ENCODE data around the gene JMJD7. TPM values are rescaled to one million over a fixed set of nuclear protein-coding genes. Genes with fewer than 3 reads are reported as not detected.

Gene JMJD7
- total RNA-seq, 1 donor from 2014 or later, result 26.6 TPM

GRCh38 chr15:41838400-41838897 is 10.6 kb downstream of the JMJD7 start, which contains the start of gene PLA2G4B:
Gene PLA2G4B (plus strand): TSS chr15:41838847. CDS start chr15:41838914, 67 bp downstream.
- no peak for TF ChIP-seq CTCF (IDR thresholded peaks at IDR 0.05; ENCODE audit: partially characterized antibody, unreplicated experiment)
- Mint-ChIP-seq H3K4me3 (ENCODE audit: unreplicated experiment) (no peak within 1 kb of the TSS), H3K4me1 (ENCODE audit: low read depth, unreplicated experiment) (no peaks in the 10 kb centered on the region), H3K27me3 (ENCODE audit: unreplicated experiment) (peaks cover 9% of the 10 kb centered on the region), H3K9me3 (ENCODE audit: unreplicated experiment) (peaks cover 3% of the 10 kb centered on the region), H3K27ac (ENCODE audit: unreplicated experiment) (no peak within 1 kb of the TSS), H3K36me3 (ENCODE audit: unreplicated experiment) (peaks cover 4% of the 10 kb centered on the region)
- DNase-seq, result no peak

- H3K9me3 Mint-ChIP-seq (ENCODE audit: unreplicated experiment), result peaks cover 2% of the 10 kb centered on the region
- H3K4me3 Mint-ChIP-seq (ENCODE audit: unreplicated experiment), result no peak overlapping the region
- no peak overlapping the region for H3K27ac Mint-ChIP-seq (ENCODE audit: unreplicated experiment)
- no peaks in the 10 kb centered on the region for H3K4me1 Mint-ChIP-seq (ENCODE audit: low read depth, unreplicated experiment)
- no peaks in the 10 kb centered on the region for H3K36me3 Mint-ChIP-seq (ENCODE audit: unreplicated experiment)
- TF ChIP-seq CTCF (IDR thresholded peaks at IDR 0.05; ENCODE audit: partially characterized antibody, unreplicated experiment), result no peak
- DNase-seq, result no peak
- peaks cover 6% of the 10 kb centered on the region for H3K27me3 Mint-ChIP-seq (ENCODE audit: unreplicated experiment)
Observed at GRCh38 chr15:41839781-41840491, 12.0 kb downstream of the JMJD7 start.

- Mint-ChIP-seq H3K9me3 (ENCODE audit: unreplicated experiment) (peaks cover 2% of the 10 kb centered on the region), H3K4me1 (ENCODE audit: low read depth, unreplicated experiment) (no peaks in the 10 kb centered on the region), H3K36me3 (ENCODE audit: unreplicated experiment) (no peaks in the 10 kb centered on the region), H3K4me3 (ENCODE audit: unreplicated experiment) (no peak overlapping the region), H3K27me3 (ENCODE audit: unreplicated experiment) (peaks cover 3% of the 10 kb centered on the region), H3K27ac (ENCODE audit: unreplicated experiment) (no peak overlapping the region)
- no peak for DNase-seq
- no peak for TF ChIP-seq CTCF (IDR thresholded peaks at IDR 0.05; ENCODE audit: partially characterized antibody, unreplicated experiment)
Observed at GRCh38 chr15:41840673-41841072, 12.8 kb downstream of the JMJD7 start.

DNA sequence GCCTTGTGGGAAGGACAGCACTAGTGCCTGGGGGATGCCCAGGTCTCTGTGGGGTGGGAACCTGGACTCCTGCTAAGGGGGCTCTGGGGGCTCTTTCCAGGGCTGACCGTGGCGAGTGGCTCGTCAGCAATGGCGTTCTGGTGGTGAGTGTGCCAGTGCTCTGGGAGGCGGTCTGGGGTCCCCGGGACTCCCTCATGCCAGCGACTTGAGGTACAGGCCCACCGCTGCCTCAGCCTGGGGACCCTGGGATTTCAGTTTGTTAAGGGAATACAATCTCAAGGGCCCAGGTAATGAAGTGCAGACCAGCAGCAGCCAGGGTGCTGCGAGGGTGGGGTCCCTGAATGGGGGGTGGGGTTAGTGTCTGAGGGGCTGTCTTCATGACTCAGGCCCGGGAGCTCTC is 13.2 kb downstream of the JMJD7 start:
- Mint-ChIP-seq H3K27ac (ENCODE audit: unreplicated experiment) (no peak overlapping the region), H3K36me3 (ENCODE audit: unreplicated experiment) (no peaks in the 10 kb centered on the region), H3K9me3 (ENCODE audit: unreplicated experiment) (peaks cover 2% of the 10 kb centered on the region), H3K27me3 (ENCODE audit: unreplicated experiment) (peaks cover 3% of the 10 kb centered on the region), H3K4me1 (ENCODE audit: low read depth, unreplicated experiment) (no peaks in the 10 kb centered on the region), H3K4me3 (ENCODE audit: unreplicated experiment) (no peak overlapping the region)
- no peak for TF ChIP-seq CTCF (IDR thresholded peaks at IDR 0.05; ENCODE audit: partially characterized antibody, unreplicated experiment)
- no peak for DNase-seq

DNA sequence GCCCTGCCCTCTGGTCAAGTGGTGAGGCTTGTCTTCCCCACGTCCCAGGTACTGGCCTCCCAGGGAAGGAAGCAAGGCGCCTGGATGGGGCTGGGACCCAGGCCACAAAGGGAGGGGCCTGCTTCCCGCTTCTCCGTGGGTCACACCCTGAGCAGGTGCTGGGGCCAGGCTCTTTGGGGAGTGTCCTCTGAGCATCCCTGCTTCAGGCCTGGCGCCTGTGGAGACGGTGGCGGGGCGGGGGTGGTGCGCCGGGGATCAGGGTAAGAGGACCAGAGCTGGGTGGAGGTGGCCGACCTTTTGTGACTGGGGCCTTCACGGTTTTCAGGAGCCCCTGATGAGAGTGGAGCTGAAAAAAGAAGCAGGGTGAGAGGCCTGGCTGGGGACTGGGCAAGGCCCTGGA is 14.3 kb downstream of the JMJD7 start:
- peaks cover 2% of the 10 kb centered on the region for H3K27me3 Mint-ChIP-seq (ENCODE audit: unreplicated experiment)
- no peak overlapping the region for H3K4me3 Mint-ChIP-seq (ENCODE audit: unreplicated experiment)
- no peak for TF ChIP-seq CTCF (IDR thresholded peaks at IDR 0.05; ENCODE audit: partially characterized antibody, unreplicated experiment)
- DNase-seq, result no peak
- peaks cover under 1% of the 10 kb centered on the region for H3K9me3 Mint-ChIP-seq (ENCODE audit: unreplicated experiment)
- no peaks in the 10 kb centered on the region for H3K4me1 Mint-ChIP-seq (ENCODE audit: low read depth, unreplicated experiment)
- H3K36me3 Mint-ChIP-seq (ENCODE audit: unreplicated experiment), result no peaks in the 10 kb centered on the region
- H3K27ac Mint-ChIP-seq (ENCODE audit: unreplicated experiment), result no peak overlapping the region
